ENCODE measurements around the gene CLNK.
"Not testable (repeated sequence)": the region's sequence is repeated elsewhere in the genome, so short reads cannot be mapped to it uniquely, and the experiment has no call there.

CLNK gene

GRCh38 chr4:10622728-10623127 is 61.8 kb downstream of the CLNK start:
- Histone ChIP-seq H3K27me3 (ENCODE audit: control insufficient read depth, insufficient read depth, low read length) (no peaks in the 10 kb centered on the region), H3K4me3 (ENCODE audit: low read length) (no peak overlapping the region), H3K9ac (ENCODE audit: low read length) (no peak overlapping the region), H3K4me1 (ENCODE audit: control insufficient read depth, insufficient read depth, low read length) (peaks cover 4% of the 10 kb centered on the region), H3K36me3 (ENCODE audit: control insufficient read depth, insufficient read depth, low read length) (no peaks in the 10 kb centered on the region), H3K9me3 (ENCODE audit: control insufficient read depth, low read length) (no peaks in the 10 kb centered on the region)

GRCh38 chr4:10620935-10621488 is 63.6 kb downstream of the CLNK start:
- Histone ChIP-seq H3K4me3 (ENCODE audit: low read length) (no peak overlapping the region), H3K9ac (ENCODE audit: low read length) (no peak overlapping the region), H3K36me3 (ENCODE audit: control insufficient read depth, insufficient read depth, low read length) (no peaks in the 10 kb centered on the region), H3K27me3 (ENCODE audit: control insufficient read depth, insufficient read depth, low read length) (no peaks in the 10 kb centered on the region), H3K4me1 (ENCODE audit: control insufficient read depth, insufficient read depth, low read length) (peaks cover 4% of the 10 kb centered on the region), H3K9me3 (ENCODE audit: control insufficient read depth, low read length) (no peaks in the 10 kb centered on the region)

DNA sequence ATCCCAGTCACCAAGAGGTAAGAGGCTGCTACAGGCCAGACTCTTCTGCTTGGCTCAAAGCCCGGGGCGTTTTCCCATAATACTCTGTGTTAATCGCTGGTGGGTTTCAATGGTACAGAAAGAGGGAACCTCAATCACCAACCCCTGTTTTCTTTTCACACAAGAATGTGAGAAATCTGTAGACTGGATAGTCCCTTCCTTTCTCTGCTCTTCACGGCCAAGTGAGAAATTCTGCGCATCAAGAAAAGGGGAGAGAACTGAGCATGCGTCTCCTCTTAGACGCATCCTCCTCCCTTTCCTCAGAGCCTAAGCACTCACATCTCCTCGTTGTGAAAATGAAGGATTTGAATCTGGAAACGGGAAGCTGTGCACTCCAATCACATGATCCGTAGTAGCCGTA is 64.7 kb downstream of the CLNK start:
- Histone ChIP-seq H3K9ac (ENCODE audit: low read length) (no peak overlapping the region), H3K4me1 (ENCODE audit: control insufficient read depth, insufficient read depth, low read length) (peaks cover 4% of the 10 kb centered on the region), H3K36me3 (ENCODE audit: control insufficient read depth, insufficient read depth, low read length) (no peaks in the 10 kb centered on the region), H3K27me3 (ENCODE audit: control insufficient read depth, insufficient read depth, low read length) (no peaks in the 10 kb centered on the region), H3K9me3 (ENCODE audit: control insufficient read depth, low read length) (no peaks in the 10 kb centered on the region), H3K4me3 (ENCODE audit: low read length) (no peak overlapping the region)

DNA sequence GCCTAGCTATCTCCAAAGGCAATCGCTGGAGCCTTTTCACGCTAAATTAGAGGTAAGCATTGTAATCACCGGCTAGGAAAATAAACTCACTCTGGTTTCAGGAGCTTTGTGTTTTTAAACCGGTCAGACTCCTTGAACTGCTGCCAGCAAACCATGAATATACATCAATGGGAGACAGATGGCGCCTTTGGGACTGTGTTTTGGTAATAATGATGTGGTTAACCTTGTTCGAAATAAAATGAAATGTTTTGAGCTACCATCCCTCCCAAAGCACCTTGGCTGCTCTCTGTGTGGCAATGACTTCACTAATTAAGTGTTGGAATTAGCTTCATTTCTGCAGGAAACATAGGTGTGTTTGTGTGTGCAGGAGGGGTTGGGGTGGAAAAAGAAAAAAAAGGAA is 65.3 kb downstream of the CLNK start:
- Histone ChIP-seq H3K27me3 (ENCODE audit: control insufficient read depth, insufficient read depth, low read length) (no peaks in the 10 kb centered on the region), H3K9me3 (ENCODE audit: control insufficient read depth, low read length) (no peaks in the 10 kb centered on the region), H3K4me3 (ENCODE audit: low read length) (no peak overlapping the region), H3K4me1 (ENCODE audit: control insufficient read depth, insufficient read depth, low read length) (peaks cover 4% of the 10 kb centered on the region), H3K9ac (ENCODE audit: low read length) (no peak overlapping the region), H3K36me3 (ENCODE audit: control insufficient read depth, insufficient read depth, low read length) (no peaks in the 10 kb centered on the region)

DNA sequence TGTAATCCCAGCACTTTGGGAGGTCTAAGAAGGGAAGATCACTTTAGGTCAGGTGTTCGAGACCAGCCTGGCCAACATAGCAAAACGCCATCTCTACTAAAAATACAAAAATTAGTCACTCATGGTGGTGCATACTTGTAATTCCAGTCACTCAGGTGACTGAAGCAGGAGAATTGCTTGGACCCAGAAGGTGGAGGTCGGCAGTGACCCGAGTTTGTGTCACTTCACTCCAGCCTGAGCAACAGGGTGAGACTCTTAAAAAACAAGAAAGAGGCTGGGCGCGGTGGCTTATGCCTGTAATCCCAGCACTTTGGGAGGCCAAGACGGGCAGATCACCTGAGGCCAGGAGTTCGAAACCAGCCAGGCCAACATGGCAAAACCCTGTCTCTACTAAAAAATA is 69.6 kb downstream of the CLNK start:
- not testable (repeated sequence) for H3K4me3 ChIP-seq (ENCODE audit: low read length); H3K36me3 ChIP-seq (ENCODE audit: control insufficient read depth, insufficient read depth, low read length); H3K4me1 ChIP-seq (ENCODE audit: control insufficient read depth, insufficient read depth, low read length); H3K27me3 ChIP-seq (ENCODE audit: control insufficient read depth, insufficient read depth, low read length); H3K9me3 ChIP-seq (ENCODE audit: control insufficient read depth, low read length); H3K9ac ChIP-seq (ENCODE audit: low read length)

- no peaks in the 10 kb centered on the region for H3K36me3 ChIP-seq (ENCODE audit: control insufficient read depth, insufficient read depth, low read length)
- H3K9ac ChIP-seq (ENCODE audit: low read length) = no peak overlapping the region
- no peaks in the 10 kb centered on the region for H3K4me1 ChIP-seq (ENCODE audit: control insufficient read depth, insufficient read depth, low read length)
- H3K9me3 ChIP-seq (ENCODE audit: control insufficient read depth, low read length) = no peaks in the 10 kb centered on the region
- no peak overlapping the region for H3K4me3 ChIP-seq (ENCODE audit: low read length)
- no peaks in the 10 kb centered on the region for H3K27me3 ChIP-seq (ENCODE audit: control insufficient read depth, insufficient read depth, low read length)
Measured at GRCh38 chr4:10613926-10614478, 70.6 kb downstream of the CLNK start.

DNA sequence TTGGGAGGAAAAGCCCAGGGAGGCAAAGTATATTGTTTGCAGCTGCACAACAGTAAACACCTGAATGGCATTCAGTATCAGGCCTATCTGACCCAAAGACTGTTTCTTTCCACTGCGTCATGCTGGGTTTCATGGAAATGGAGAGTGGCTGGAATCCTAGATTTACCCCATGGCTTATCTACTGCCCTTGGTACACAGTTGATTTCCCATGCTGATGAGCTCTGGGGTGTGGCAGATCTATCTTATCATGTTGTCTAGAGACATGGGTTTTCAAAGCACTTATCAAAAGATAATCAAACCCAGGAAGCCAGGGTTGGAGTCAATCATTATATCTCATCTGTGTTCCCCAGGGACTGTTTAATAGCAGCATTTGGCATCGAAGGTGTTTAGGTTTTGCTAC is 72.1 kb downstream of the CLNK start:
- Histone ChIP-seq H3K9ac (ENCODE audit: low read length) (no peak overlapping the region), H3K4me3 (ENCODE audit: low read length) (no peak overlapping the region), H3K9me3 (ENCODE audit: control insufficient read depth, low read length) (no peaks in the 10 kb centered on the region)

GRCh38 chr4:10611673-10612072 is 72.9 kb downstream of the CLNK start:
- Histone ChIP-seq H3K4me1 (ENCODE audit: control insufficient read depth, insufficient read depth, low read length) (no peaks in the 10 kb centered on the region), H3K27me3 (ENCODE audit: control insufficient read depth, insufficient read depth, low read length) (no peaks in the 10 kb centered on the region), H3K4me3 (ENCODE audit: low read length) (no peak overlapping the region), H3K9me3 (ENCODE audit: control insufficient read depth, low read length) (no peaks in the 10 kb centered on the region), H3K9ac (ENCODE audit: low read length) (no peak overlapping the region), H3K36me3 (ENCODE audit: control insufficient read depth, insufficient read depth, low read length) (no peaks in the 10 kb centered on the region)

More for the DNA sequence above, 72.1 kb downstream of the CLNK start:
- H3K36me3 ChIP-seq (ENCODE audit: control insufficient read depth, insufficient read depth, low read length) = no peaks in the 10 kb centered on the region
- H3K27me3 ChIP-seq (ENCODE audit: control insufficient read depth, insufficient read depth, low read length) = no peaks in the 10 kb centered on the region
- no peaks in the 10 kb centered on the region for H3K4me1 ChIP-seq (ENCODE audit: control insufficient read depth, insufficient read depth, low read length)

DNA sequence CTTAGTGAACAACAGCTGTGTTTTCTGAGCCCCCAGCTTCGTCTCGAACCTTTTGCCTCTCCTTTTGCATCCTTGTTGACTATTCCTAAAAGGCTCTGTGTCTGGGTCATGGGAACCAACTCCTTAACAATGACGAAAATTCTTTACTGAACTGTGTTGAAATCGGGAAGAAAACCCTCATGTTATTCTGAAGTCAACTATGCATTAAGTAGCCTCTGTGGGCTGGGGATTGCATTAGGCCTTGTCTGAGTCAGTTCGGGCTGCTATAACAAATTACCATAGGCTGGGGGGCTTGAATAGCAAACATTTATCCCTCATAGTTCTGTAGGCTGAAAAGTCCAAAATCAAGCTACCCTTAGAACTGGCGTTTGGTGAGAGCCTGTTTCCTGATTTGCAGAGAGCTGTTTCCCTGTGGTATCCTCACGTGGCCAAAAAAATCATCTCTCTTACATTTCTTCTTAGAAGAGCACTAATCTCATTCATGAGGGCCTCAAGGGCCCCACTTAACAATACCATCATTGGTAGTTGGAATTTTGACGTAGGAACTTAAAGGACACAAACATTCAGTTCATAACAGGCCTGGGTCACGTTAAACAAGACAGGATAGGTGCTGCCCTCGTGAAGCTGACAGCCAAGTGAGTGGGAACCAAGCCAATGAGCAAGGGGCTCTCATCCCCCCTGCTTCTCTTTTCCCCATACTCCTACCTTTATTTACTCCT is 75.9 kb downstream of the CLNK start:
- H3K9me3 ChIP-seq (ENCODE audit: control insufficient read depth, low read length) = no peaks in the 10 kb centered on the region
- no peak overlapping the region for H3K9ac ChIP-seq (ENCODE audit: low read length)
- H3K36me3 ChIP-seq (ENCODE audit: control insufficient read depth, insufficient read depth, low read length) = no peaks in the 10 kb centered on the region
- no peak overlapping the region for H3K4me3 ChIP-seq (ENCODE audit: low read length)
- H3K4me1 ChIP-seq (ENCODE audit: control insufficient read depth, insufficient read depth, low read length) = no peaks in the 10 kb centered on the region
- H3K27me3 ChIP-seq (ENCODE audit: control insufficient read depth, insufficient read depth, low read length) = no peaks in the 10 kb centered on the region

- no peaks in the 10 kb centered on the region for H3K27me3 ChIP-seq (ENCODE audit: control insufficient read depth, insufficient read depth, low read length)
- no peaks in the 10 kb centered on the region for H3K4me1 ChIP-seq (ENCODE audit: control insufficient read depth, insufficient read depth, low read length)
Measured at GRCh38 chr4:10607206-10607605, 77.4 kb downstream of the CLNK start.

DNA sequence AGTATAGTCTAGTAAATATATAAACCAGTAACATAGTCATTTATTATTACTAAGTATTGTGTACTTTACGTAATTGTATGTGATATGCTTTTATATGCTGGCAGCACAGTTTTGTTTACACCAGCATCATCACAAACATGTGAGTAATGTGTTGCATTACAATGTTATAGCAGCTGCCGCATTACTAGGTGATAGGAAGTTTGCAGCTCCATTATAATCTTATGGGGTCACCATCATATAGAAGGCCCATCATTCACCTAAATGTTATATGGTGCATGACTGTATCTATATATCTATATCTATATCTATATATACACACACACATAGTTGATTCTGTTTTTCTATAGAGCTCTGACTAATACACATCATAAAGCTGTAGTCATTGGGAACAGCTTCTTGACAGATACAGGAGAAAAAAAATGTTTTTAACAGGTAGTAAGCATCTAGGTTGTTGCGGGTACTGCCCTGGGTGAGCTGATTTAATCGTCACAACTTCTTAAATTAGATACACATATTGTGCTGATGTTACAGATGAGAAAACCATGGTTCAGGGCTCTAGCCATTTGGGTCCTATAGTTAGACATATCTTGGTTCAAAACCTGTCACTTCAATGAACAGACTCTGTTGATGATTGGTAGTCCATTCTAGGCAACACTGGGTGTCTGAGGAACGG is 77.9 kb downstream of the CLNK start:
- H3K27me3 ChIP-seq (ENCODE audit: control insufficient read depth, insufficient read depth, low read length) = no peaks in the 10 kb centered on the region
- H3K9me3 ChIP-seq (ENCODE audit: control insufficient read depth, low read length) = no peaks in the 10 kb centered on the region
- no peaks in the 10 kb centered on the region for H3K4me1 ChIP-seq (ENCODE audit: control insufficient read depth, insufficient read depth, low read length)
- H3K9ac ChIP-seq (ENCODE audit: low read length) = no peak overlapping the region
- no peak overlapping the region for H3K4me3 ChIP-seq (ENCODE audit: low read length)
- no peaks in the 10 kb centered on the region for H3K36me3 ChIP-seq (ENCODE audit: control insufficient read depth, insufficient read depth, low read length)

More at GRCh38 chr4:10607206-10607605, 77.4 kb downstream of the CLNK start:
- Histone ChIP-seq H3K9ac (ENCODE audit: low read length) (no peak overlapping the region), H3K36me3 (ENCODE audit: control insufficient read depth, insufficient read depth, low read length) (no peaks in the 10 kb centered on the region), H3K9me3 (ENCODE audit: control insufficient read depth, low read length) (no peaks in the 10 kb centered on the region), H3K4me3 (ENCODE audit: low read length) (no peak overlapping the region)

DNA sequence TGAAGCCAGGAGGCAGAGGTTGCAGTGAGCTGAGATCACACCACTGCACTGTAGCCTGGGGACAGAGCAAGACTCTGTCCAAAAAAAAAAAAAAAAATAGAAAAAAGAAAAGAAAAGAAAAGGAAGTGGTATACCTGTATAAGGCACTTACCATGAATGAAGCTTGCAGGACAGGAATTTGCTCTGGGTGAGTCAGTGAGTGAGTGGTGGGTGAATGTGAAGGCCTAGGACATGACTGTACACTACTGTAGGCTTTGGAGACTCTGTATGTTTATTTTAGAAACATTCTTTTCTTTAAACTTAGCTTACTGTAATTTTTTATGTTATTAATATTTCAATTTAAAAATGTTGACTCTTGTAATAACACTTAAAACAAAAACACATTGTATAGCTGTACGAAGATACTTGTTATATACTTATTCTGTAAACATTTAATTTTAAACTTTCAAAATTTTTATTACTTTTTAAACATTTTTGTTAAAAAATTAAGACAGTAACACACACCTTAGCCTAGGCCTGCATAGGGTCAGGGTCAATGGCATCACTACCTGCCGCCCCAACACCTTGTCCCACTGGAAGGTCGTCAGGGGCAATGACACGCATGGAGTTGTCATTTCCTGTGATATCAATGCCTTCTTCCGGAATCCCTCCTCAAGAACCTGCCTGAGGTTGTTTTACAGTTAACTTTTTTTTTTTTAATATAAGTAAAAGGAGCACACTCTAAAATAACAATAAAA is 78.7 kb downstream of the CLNK start:
- Histone ChIP-seq H3K36me3 (ENCODE audit: control insufficient read depth, insufficient read depth, low read length) (no peaks in the 10 kb centered on the region), H3K9me3 (ENCODE audit: control insufficient read depth, low read length) (no peaks in the 10 kb centered on the region), H3K4me1 (ENCODE audit: control insufficient read depth, insufficient read depth, low read length) (no peaks in the 10 kb centered on the region), H3K4me3 (ENCODE audit: low read length) (no peak overlapping the region), H3K9ac (ENCODE audit: low read length) (no peak overlapping the region), H3K27me3 (ENCODE audit: control insufficient read depth, insufficient read depth, low read length) (no peaks in the 10 kb centered on the region)
